Mucosa of stomach (tissue), 1 donor: ENCODE measurements around the gene FKBP1A.

Experiments
- H3K27me3 ChIP-seq: one replicate; pipeline ENCODE4 v1.7.0; 2013; ENCODE audit warnings: mild to moderate bottlenecking, low read length; ENCODE audit not compliant: control insufficient read depth, insufficient read depth
- H3K36me3 ChIP-seq: one replicate; pipeline ENCODE4 v1.7.0; 2013; ENCODE audit warnings: low read length; ENCODE audit not compliant: control insufficient read depth, insufficient read depth
- H3K4me1 ChIP-seq: one replicate; pipeline ENCODE4 v1.7.0; 2013; ENCODE audit warnings: mild to moderate bottlenecking, low read length; ENCODE audit not compliant: control insufficient read depth, insufficient read depth
- H3K4me3 ChIP-seq: one replicate; pipeline ENCODE4 v1.7.0; 2013; ENCODE audit warnings: low read length
- H3K9ac ChIP-seq: one replicate; pipeline ENCODE4 v1.7.0; 2013; ENCODE audit warnings: mild to moderate bottlenecking, low read length, moderate library complexity
- H3K9me3 ChIP-seq: one replicate; pipeline ENCODE4 v1.7.0; 2013; ENCODE audit warnings: mild to moderate bottlenecking, low read length, moderate library complexity; ENCODE audit not compliant: control insufficient read depth
- donor health status: Pancreatic carcinoma.

FKBP1A gene

DNA sequence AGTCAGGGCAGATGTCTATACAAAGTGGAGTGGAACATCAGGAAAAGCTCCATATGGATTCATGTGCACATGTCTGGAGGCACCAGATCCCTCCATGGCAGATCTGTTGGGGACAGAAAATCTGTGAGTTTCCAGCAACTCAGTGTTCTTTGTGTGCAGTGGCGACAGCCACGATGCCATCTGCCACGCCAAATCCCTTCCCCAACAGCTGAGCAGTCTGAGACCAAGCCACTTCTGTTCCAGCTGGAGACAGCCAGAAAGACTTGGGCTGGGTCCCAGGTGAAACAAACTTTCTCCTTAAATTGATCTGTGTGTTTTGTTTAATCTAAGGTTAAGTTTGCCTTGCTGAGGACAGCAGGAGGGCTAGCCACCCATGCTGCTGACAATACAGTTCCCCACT, 22.9 kb downstream of the FKBP1A start:
- H3K36me3 ChIP-seq: no peaks in the 10 kb centered on the region
- H3K9me3 ChIP-seq: no peaks in the 10 kb centered on the region
- no peak overlapping the region for H3K9ac ChIP-seq
- peaks cover 5% of the 10 kb centered on the region for H3K4me1 ChIP-seq
- no peaks in the 10 kb centered on the region for H3K27me3 ChIP-seq
- no peak overlapping the region for H3K4me3 ChIP-seq

DNA sequence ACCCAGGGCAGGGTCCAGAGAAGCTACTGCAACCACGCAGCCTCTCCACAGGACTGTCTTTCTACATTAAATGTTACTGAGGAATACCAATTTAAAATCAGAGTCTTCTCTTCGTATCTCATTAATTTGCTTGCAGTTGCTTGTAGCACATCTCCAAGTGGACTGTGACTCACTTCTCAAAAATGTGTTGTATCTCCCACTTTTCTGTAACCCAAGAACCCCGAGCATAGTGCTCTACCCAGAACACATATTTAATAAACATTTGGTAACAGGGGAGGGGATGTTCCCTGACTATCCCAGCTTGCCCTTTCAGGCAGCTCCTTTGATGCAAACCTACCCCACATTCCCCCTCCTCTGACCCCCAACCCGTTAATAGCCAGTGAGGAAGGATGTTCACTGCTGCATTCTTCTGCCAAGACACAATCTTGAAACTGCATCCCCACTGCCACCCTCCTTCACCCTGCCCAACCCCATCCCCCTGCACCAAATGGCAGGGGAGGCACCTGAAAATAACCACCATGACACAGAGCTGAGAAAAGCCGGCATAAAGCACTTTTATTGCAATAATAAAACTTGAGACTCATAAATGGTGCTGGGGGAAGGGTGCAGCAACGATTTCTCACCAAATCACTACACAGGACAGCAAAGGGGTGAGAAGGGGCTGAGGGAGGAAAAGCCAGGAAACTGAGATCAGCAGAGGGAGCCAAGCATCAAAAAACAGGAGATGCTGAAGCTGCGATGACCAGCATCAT, 24.2 kb downstream of the FKBP1A start:
- H3K27me3 ChIP-seq: no peaks in the 10 kb centered on the region
- H3K4me1 ChIP-seq: peaks cover 17% of the 10 kb centered on the region
- H3K4me3 ChIP-seq: no peak overlapping the region
- no peaks in the 10 kb centered on the region for H3K9me3 ChIP-seq
- H3K9ac ChIP-seq: no peak overlapping the region
- H3K36me3 ChIP-seq: no peaks in the 10 kb centered on the region

DNA sequence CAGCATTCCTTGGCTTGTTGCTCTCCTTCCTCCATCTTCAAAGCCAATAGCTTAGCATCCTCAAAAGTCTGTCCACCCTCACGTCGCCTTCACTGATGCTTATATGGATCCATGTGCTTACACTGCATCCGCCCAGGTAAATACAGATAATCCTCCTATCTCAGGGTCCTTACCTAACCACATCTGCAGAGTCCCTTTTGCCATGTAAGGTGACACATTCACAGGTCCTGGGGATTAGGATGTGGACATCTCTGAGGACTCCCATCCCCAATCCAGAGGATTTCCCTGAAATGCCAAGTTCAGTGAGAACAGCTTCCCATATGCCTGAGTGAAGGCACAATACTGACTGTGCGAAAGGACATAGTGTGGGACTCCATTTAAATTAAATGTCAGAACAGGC, 25.4 kb downstream of the FKBP1A start:
- Histone ChIP-seq H3K4me3 (no peak overlapping the region), H3K4me1 (peaks cover 21% of the 10 kb centered on the region), H3K9ac (no peak overlapping the region), H3K9me3 (no peaks in the 10 kb centered on the region), H3K27me3 (no peaks in the 10 kb centered on the region), H3K36me3 (no peaks in the 10 kb centered on the region)

DNA sequence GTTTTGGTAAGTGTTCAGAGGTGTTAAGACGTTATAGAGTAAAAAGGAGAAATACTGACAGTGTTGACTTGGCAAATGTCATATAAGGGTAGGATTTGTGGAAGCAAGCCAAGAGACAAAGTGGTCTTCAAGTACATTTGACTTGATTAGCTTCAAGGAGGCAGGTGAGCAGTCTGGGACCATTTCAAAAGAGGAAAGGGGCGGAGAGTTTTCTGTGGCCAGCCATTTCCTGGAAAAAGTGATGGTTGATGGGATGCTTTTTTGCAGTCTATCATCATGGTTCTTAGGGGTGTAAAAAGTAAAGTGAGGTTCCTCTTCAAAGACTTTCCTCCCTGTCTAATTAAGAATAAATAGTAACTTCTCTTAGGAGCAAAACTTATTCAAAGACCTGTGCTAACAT, 28.7 kb downstream of the FKBP1A start:
- no peak overlapping the region for H3K4me3 ChIP-seq
- no peaks in the 10 kb centered on the region for H3K36me3 ChIP-seq
- H3K27me3 ChIP-seq: no peaks in the 10 kb centered on the region
- peaks cover 21% of the 10 kb centered on the region for H3K4me1 ChIP-seq
- no peak overlapping the region for H3K9ac ChIP-seq
- no peaks in the 10 kb centered on the region for H3K9me3 ChIP-seq

DNA sequence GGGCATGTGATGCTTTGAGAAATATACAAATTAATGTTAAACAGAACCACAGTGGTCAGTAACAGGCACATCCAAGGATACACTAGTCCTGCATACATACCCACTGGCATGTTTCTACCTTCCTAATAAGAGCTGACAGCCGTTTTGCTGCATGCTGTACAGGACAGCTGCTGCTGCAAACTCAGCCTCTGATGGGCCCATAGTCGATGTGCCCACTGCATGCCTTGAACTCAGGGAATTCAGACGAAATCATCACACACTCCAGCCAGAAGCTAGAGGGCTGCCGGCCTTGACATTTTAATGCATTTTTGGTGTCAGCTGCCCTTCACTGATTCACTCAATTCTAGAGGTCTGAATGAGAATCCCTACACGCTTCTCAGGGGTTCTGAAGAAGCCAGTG, 29.3 kb downstream of the FKBP1A start:
- no peaks in the 10 kb centered on the region for H3K9me3 ChIP-seq
- no peak overlapping the region for H3K4me3 ChIP-seq
- no peaks in the 10 kb centered on the region for H3K36me3 ChIP-seq
- no peak overlapping the region for H3K9ac ChIP-seq
- H3K4me1 ChIP-seq: peaks cover 21% of the 10 kb centered on the region
- H3K27me3 ChIP-seq: no peaks in the 10 kb centered on the region

DNA sequence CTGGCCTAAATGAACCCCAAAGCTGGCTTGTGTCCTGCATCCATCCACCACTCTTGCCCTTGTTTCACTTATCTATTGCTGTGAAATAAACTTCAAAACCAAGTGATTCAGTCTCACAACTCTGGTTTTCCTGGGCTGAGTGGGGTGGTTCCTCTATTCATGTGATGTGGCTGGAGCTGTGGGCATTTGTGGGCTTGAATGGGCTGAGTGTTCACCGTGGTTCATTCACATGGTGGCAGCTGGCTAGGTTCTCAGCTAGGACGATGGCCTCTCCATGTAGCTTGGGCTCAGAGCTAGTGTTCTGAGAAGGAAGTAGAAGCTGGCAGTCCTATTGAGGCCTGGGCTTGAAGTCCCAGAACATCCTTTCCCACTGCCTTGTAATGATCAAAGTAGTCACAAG, 30.4 kb downstream of the FKBP1A start:
- H3K4me3 ChIP-seq: no peak overlapping the region
- H3K9ac ChIP-seq: no peak overlapping the region
- peaks cover 21% of the 10 kb centered on the region for H3K4me1 ChIP-seq
- no peaks in the 10 kb centered on the region for H3K36me3 ChIP-seq
- no peaks in the 10 kb centered on the region for H3K9me3 ChIP-seq
- H3K27me3 ChIP-seq: no peaks in the 10 kb centered on the region

DNA sequence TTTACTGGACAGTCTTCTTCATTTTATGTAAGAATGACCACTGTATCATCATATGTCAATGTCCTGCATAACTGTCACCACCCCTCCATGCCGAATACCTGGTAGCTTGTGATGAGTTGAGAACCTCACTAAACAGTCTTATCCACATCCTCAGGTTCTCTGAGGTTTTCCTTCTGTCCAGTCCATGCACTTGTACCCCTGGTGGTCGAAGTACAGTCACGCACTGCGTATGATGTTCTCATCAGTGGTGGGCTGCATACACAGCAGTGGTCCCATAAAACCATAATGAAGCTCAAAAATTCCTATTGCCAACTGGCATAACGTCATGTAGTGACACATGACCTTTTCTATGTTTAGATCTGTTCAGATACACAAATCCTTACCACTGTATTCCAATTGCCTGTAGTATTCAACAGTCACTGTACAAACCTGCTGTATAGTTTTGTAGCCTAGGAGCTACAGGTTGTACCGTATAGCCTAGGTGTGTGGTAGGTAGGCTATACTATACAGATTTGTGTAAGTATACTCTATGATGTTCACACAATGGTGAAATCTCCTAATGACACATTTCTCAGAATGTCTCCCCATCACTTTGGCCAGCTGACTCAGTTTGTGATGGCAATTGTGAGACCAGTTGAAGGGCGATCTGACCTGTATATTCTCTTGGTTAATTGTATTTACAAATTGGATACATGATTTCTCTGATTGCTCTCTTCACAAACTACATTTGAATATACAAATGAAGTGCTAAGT, 32.6 kb downstream of the FKBP1A start:
- Histone ChIP-seq H3K4me1 (peaks cover 16% of the 10 kb centered on the region), H3K4me3 (no peak overlapping the region), H3K9me3 (no peaks in the 10 kb centered on the region), H3K9ac (no peak overlapping the region), H3K36me3 (no peaks in the 10 kb centered on the region), H3K27me3 (no peaks in the 10 kb centered on the region)

DNA sequence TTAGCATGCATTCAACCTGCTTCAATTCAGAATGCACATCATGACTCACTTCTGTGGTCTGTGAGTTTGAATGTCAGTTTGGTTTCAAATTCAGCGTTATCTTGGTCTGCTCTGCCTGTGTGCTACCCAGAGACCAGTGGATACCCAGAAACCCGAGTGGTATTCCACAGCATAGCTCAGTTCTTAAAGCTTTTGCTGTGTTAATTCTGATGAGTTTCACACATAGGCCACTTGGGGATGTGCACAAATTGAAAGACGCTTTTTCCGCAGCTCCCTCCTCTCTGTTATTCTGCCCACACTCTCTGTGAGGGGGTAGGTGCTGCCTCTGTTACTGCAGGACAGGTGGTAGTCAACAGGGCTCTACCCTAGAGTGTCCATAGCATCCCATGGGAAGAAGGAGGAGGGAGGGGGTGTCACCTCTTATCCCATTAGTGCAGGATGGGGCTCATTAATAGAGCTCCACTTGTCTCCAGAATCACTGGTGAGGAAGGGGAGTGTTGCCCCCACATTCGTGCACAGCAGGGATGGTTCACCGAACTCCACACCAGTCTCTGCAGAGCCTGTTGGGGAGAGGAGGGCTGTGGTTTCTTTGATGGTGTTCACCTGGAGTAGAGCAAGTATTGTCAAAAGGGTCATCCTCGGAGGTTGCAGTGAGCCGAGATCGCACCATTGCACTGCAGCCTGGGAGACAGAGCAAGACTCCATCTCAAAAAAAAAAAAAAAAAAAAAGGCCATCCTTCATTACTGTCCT, 34.8 kb downstream of the FKBP1A start:
- H3K27me3 ChIP-seq: no peaks in the 10 kb centered on the region
- H3K4me1 ChIP-seq: no peaks in the 10 kb centered on the region
- H3K36me3 ChIP-seq: no peaks in the 10 kb centered on the region
- H3K9ac ChIP-seq: no peak overlapping the region
- no peak overlapping the region for H3K4me3 ChIP-seq
- no peaks in the 10 kb centered on the region for H3K9me3 ChIP-seq

DNA sequence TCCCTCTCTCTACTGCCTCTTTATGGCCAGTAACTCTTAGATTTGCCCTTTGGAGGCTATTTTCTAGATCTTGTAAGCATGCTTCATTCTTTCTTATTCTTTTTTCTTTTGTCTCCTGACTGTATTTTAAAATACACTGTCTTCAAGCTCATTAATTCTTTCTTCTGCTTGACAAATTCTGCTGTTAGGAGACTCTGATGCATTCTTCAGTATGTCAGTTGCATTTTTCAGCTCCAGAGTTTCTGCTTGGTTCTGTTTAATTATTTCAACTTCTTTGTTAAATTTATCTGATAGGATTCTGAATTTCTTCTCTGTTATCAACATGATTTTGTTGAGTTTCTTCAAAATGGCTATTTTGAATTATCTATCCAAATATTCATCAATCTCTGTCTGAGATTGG, 38.9 kb downstream of the FKBP1A start:
- H3K4me3 ChIP-seq: no peak overlapping the region
- H3K36me3 ChIP-seq: no peaks in the 10 kb centered on the region
- H3K27me3 ChIP-seq: no peaks in the 10 kb centered on the region
- H3K4me1 ChIP-seq: no peaks in the 10 kb centered on the region
- no peak overlapping the region for H3K9ac ChIP-seq
- no peaks in the 10 kb centered on the region for H3K9me3 ChIP-seq

DNA sequence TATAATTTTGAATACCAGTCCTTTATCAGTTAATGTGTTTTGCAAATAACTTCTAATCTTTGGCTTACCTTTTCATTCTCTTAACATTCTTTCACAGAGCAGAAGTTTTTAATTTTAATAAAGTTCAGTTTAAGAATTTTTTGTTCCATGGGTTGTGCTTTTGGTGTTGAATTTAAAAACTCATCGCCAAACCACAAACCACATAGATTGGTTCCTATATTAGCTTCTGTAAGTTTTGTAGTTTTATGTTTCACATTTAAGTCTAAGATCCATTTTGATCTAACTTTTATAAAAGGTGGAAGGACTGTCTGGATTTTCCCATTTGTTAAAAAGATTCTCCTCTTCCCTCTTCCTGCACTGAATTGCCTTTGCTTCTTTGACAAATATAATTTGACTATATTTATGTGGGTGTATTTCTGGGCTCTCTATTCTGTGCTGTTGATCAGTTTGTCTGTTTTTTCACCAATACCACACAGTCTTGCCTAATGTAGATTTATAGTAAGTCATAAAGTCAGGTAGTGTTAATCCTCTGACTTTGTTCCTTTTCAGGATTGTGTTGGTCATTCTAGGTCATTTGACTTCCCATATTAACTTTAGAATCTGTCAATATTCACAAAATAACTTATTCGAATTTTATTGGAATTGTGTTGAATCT, 46.4 kb downstream of the FKBP1A start:
- Histone ChIP-seq H3K9me3 (no peaks in the 10 kb centered on the region), H3K9ac (no peak overlapping the region), H3K27me3 (no peaks in the 10 kb centered on the region), H3K4me1 (no peaks in the 10 kb centered on the region), H3K36me3 (no peaks in the 10 kb centered on the region), H3K4me3 (no peak overlapping the region)

DNA sequence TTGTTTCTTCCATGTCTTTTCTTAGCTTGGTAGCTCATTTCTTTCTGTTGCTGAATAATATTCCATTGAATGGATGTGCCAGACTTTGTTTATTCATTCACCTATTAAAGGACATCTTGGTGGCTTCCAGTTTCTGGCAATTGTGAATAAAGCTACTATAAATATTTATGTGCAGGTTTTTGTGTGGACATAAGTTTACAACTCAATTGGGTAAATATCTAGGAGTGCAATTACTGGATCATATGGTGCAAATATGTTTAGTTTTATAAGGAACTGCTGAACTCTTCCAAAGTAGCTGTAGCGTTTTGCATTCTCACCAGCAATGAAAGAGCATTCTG, 47.1 kb downstream of the FKBP1A start:
- Histone ChIP-seq H3K9me3 (no peaks in the 10 kb centered on the region), H3K36me3 (no peaks in the 10 kb centered on the region), H3K9ac (no peak overlapping the region), H3K27me3 (no peaks in the 10 kb centered on the region), H3K4me1 (no peaks in the 10 kb centered on the region), H3K4me3 (no peak overlapping the region)
